GM19025 (cell line): ENCODE results near the gene LAMP1.
"Not testable (repeated sequence)": the region's sequence is repeated elsewhere in the genome, so short reads cannot be mapped to it uniquely, and the experiment has no call there.

Experiments used
- ATAC-seq: cut with Tn5 transposase; IDR thresholded peaks from one replicate; pipeline ENCODE4 v1.9.1; 2021; ENCODE audit warnings: mild to moderate bottlenecking, low read depth, moderate library complexity; ENCODE audit not compliant: unreplicated experiment

Gene LAMP1

GRCh38 chr13:113353254-113353653 is 56.2 kb downstream of the LAMP1 start:
- no peak for ATAC-seq

GRCh38 chr13:113354831-113355610 is 58.0 kb downstream of the LAMP1 start:
- no peak for ATAC-seq

GRCh38 chr13:113355621-113356020 is 58.6 kb downstream of the LAMP1 start:
- ATAC-seq: no peak

- ATAC-seq: no peak
Measured at GRCh38 chr13:113356596-113356995, 59.6 kb downstream of the LAMP1 start.

- ATAC-seq: no peak
Measured at GRCh38 chr13:113357529-113357928, 60.5 kb downstream of the LAMP1 start.

- ATAC-seq: no peak
Measured at GRCh38 chr13:113358653-113359190, 61.7 kb downstream of the LAMP1 start.

GRCh38 chr13:113359571-113359970 is 62.5 kb downstream of the LAMP1 start:
- no peak for ATAC-seq

- ATAC-seq: no peak
Measured at GRCh38 chr13:113360446-113360845, 63.4 kb downstream of the LAMP1 start.

- ATAC-seq: no peak
Measured at GRCh38 chr13:113361406-113361805, 64.4 kb downstream of the LAMP1 start.

GRCh38 chr13:113364311-113364889 is 67.4 kb downstream of the LAMP1 start:
- ATAC-seq: no peak

- ATAC-seq: no peak
Measured at GRCh38 chr13:113364901-113365582, 68.0 kb downstream of the LAMP1 start.

GRCh38 chr13:113365583-113365970 is 68.5 kb downstream of the LAMP1 start:
- no peak for ATAC-seq

- ATAC-seq: no peak
Measured at GRCh38 chr13:113365971-113366588, 69.0 kb downstream of the LAMP1 start.

- no peak for ATAC-seq
Measured at GRCh38 chr13:113367020-113367560, 70.1 kb downstream of the LAMP1 start.

GRCh38 chr13:113367771-113368170 is 70.7 kb downstream of the LAMP1 start:
- ATAC-seq: no peak

GRCh38 chr13:113368353-113368752 is 71.3 kb downstream of the LAMP1 start:
- not testable (repeated sequence) for ATAC-seq

- ATAC-seq: no peak
Measured at GRCh38 chr13:113369189-113369588, 72.2 kb downstream of the LAMP1 start.

GRCh38 chr13:113369881-113370280 is 72.8 kb downstream of the LAMP1 start:
- ATAC-seq: no peak

- ATAC-seq: no peak
Measured at GRCh38 chr13:113371061-113371460, 74.0 kb downstream of the LAMP1 start.

- ATAC-seq: not testable (repeated sequence)
Measured at GRCh38 chr13:113371701-113372100, 74.7 kb downstream of the LAMP1 start.
